ENCODE data around the gene FTSJ1.
"Not testable (repeated sequence)": the region's sequence is repeated elsewhere in the genome, so short reads cannot be mapped to it uniquely, and the experiment has no call there.

The FTSJ1 gene

GRCh38 chrX:48516285-48516684, 40.3 kb downstream of the FTSJ1 start:
- POLR2A ChIA-PET = no interaction called here
- TF ChIP-seq FOXA1 (IDR thresholded peaks at IDR 0.05) (no peak), PKNOX1 (IDR thresholded peaks at IDR 0.05) (no peak), HDGF (IDR thresholded peaks at IDR 0.05; ENCODE audit: borderline replicate concordance) (no peak), CTBP1 (IDR thresholded peaks at IDR 0.05; ENCODE audit: borderline replicate concordance) (no peak), FOXM1 (IDR thresholded peaks at IDR 0.05; ENCODE audit: borderline replicate concordance) (no peak), L3MBTL2 (conservative IDR thresholded peaks at IDR 0.05) (no peak), ZNF384 (IDR thresholded peaks at IDR 0.05) (no peak), SUZ12 (IDR thresholded peaks at IDR 0.05) (no peak), NFRKB (IDR thresholded peaks at IDR 0.05) (no peak), FOXK2 (IDR thresholded peaks at IDR 0.05) (no peak), ELF4 (IDR thresholded peaks at IDR 0.05) (no peak), LEF1 (IDR thresholded peaks at IDR 0.05; ENCODE audit: borderline replicate concordance) (no peak), TARDBP (IDR thresholded peaks at IDR 0.05) (no peak), ARNT (IDR thresholded peaks at IDR 0.05) (no peak)
- DNase-seq (ENCODE audit: extremely low spot score) = no peak
- CTCF ChIA-PET = no interaction called here

- ChIA-PET CTCF (no interaction called here), POLR2A (no interaction called here)
- no peak for DNase-seq (ENCODE audit: extremely low spot score)
- TF ChIP-seq ELF4 (IDR thresholded peaks at IDR 0.05) (no peak), ZNF384 (IDR thresholded peaks at IDR 0.05) (no peak)
Measured at GRCh38 chrX:48516987-48517386, 41.0 kb downstream of the FTSJ1 start.

GRCh38 chrX:48519481-48519880, 43.5 kb downstream of the FTSJ1 start:
- POLR2A ChIA-PET; DNase-seq (ENCODE audit: extremely low spot score): not testable (repeated sequence)
- CTCF ChIA-PET = interaction anchor here (0.6 kb wide), 1 partner anchor 9 kb away, joined by 3 read pairs; no protein-coding TSS in a partner anchor

- ChIA-PET POLR2A (no interaction called here), CTCF (no interaction called here)
- TF ChIP-seq FOXM1 (IDR thresholded peaks at IDR 0.05; ENCODE audit: borderline replicate concordance) (no peak), HDGF (IDR thresholded peaks at IDR 0.05; ENCODE audit: borderline replicate concordance) (no peak), ARNT (IDR thresholded peaks at IDR 0.05) (no peak), LEF1 (IDR thresholded peaks at IDR 0.05; ENCODE audit: borderline replicate concordance) (no peak), BHLHE40 (IDR thresholded peaks at IDR 0.05; ENCODE audit: borderline replicate concordance) (no peak), FOXK2 (IDR thresholded peaks at IDR 0.05) (no peak), CTBP1 (IDR thresholded peaks at IDR 0.05; ENCODE audit: borderline replicate concordance) (no peak)
- DNase-seq (ENCODE audit: extremely low spot score) = no peak
Measured at GRCh38 chrX:48520455-48520854, 44.5 kb downstream of the FTSJ1 start.

- ChIA-PET CTCF (no interaction called here), POLR2A (interaction anchor here (1.8 kb wide), 2 partner anchors 11 to 19 kb away, joined by 4 to 10 read pairs; partner anchors contain the start of gene TBC1D25)
- DNase-seq (ENCODE audit: extremely low spot score) = peak; percentile 25
- TF ChIP-seq PKNOX1 (IDR thresholded peaks at IDR 0.05) (peak; percentile 66), LEF1 (IDR thresholded peaks at IDR 0.05; ENCODE audit: borderline replicate concordance) (no peak)
Measured at GRCh38 chrX:48520976-48521352, 45.0 kb downstream of the FTSJ1 start.

GRCh38 chrX:48521353-48522243, 45.6 kb downstream of the FTSJ1 start, which contains the start of gene EBP:
Gene EBP (plus strand): TSS chrX:48521808. CDS start chrX:48523772, 1,964 bp downstream.
- POLR2A ChIA-PET = interaction anchor here (0.8 to 1.8 kb wide), 4 partner anchors 8 to 18 kb away, joined by 3 to 10 read pairs (median 4); partner anchors contain the start of gene TBC1D25

More at GRCh38 chrX:48521353-48522243, 45.6 kb downstream of the FTSJ1 start, which contains the start of gene EBP:
- TF ChIP-seq L3MBTL2 (conservative IDR thresholded peaks at IDR 0.05) (peak; percentile 46), ZNF384 (IDR thresholded peaks at IDR 0.05) (no peak), TARDBP (IDR thresholded peaks at IDR 0.05) (no peak), HDGF (IDR thresholded peaks at IDR 0.05; ENCODE audit: borderline replicate concordance) (no peak), PKNOX1 (IDR thresholded peaks at IDR 0.05) (no peak), BHLHE40 (IDR thresholded peaks at IDR 0.05; ENCODE audit: borderline replicate concordance) (no peak)
- CTCF ChIA-PET = no interaction called here
- peak; percentile 88 for DNase-seq (ENCODE audit: extremely low spot score)
